ENCODE measurements around the gene FTSJ1. TPM values are rescaled to one million over a fixed set of nuclear protein-coding genes. Genes with fewer than 3 reads are reported as not detected.
A peak's percentile ranks its signal among the peaks of the same experiment; 100 is the strongest.

The FTSJ1 gene
- total RNA-seq, 1 donor from 2014 or later, result 32.2 TPM

DNA sequence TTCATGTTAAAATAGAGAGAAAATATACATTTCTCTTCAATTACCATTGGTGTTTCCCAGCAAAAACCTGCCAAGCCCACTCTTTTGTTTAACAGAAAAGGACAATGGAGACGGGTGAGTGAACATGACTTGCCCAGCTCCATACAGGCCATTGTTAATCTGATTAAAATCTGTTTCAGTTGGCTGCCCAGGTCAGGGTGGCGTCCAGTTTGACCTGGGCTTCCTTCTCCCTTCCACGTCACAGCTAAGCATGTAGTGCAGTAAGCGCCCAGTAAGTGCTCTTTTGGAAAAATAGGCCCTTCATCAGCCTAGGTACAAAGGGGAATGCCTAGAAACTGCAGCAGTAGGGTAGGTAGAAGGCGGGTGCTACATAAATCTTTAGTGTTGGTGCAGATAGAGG, 31.2 kb downstream of the FTSJ1 start:
- peak overlapping the region; percentile 76 for H3K4me3 Mint-ChIP-seq

DNA sequence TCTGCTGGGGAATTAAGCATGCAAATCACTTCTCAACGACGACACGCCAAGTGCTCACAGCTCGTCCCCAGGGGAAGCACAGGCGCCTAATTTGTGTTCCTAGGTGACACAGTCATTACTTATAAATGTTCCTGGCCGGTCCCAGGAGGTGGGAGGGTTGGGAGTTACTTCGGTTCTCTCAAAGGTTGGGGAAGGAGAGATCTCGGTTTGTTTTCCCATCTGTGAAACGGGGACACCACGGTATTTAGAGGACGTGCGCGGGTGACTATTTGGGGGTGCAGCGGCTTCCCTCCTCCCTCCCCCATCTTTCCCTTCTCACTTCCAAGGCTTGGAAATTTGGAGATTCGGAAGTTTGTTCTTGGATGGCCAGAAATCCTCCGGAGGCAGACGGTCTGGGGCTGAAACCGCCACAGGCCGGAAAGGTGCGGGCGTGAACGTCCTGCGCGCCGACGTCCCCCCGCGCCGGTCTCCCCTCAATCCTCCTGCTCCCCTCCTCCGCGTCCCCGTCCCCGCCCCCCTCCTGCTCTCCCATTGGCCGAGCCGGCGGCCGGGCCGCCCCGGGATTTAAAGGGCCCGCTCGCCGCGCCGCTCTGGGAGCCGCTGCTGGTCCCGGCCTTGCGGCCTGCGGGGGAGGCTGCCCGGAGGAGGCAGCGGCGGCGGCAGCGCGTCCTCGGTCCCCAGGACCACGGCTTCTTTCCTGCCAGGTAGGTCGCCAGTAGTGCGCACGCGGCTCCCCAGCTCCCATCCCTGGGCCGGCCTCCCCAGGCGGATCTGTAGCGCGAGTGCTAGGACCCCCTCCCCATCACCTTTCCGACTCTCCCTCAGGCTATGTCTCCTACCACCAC, 32.6 kb downstream of the FTSJ1 start, which contains the start of gene PORCN:
Gene PORCN (plus strand): TSS at position 593 of the 845 bp plus-strand sequence. CDS start 829 bp downstream, outside the sequence.
- H2AFZ ChIP-seq (replicated peaks), result peak within 1 kb of the TSS; percentile 87
- TF ChIP-seq EZH2 (IDR thresholded peaks at IDR 0.05), result no peak
- TF ChIP-seq CTCF (IDR thresholded peaks at IDR 0.05), result no peak
- TF ChIP-seq EZH2phosphoT487 (IDR thresholded peaks at IDR 0.05), result no peak
- peak within 1 kb of the TSS; percentile 58 for H3K9ac ChIP-seq
- Mint-ChIP-seq H3K27ac (no peak within 1 kb of the TSS), H3K36me3 (peaks cover 7% of the 10 kb centered on the region), H3K9me3 (peaks cover 15% of the 10 kb centered on the region), H3K4me3 (peak within 1 kb of the TSS; percentile 92), H3K27me3 (ENCODE audit: insufficient read depth, low read depth) (peaks cover 8% of the 10 kb centered on the region), H3K4me1 (peaks cover 18% of the 10 kb centered on the region)
- H3F3A ChIP-seq (ENCODE audit: low read depth), result no peaks in the 10 kb centered on the region
- peaks cover 3% of the 10 kb centered on the region for H3K4me1 ChIP-seq
- peak within 1 kb of the TSS; percentile 73 for H3K4me3 ChIP-seq
- H3K9me3 ChIP-seq (ENCODE audit: low read depth), result no peaks in the 10 kb centered on the region
- H3K79me2 ChIP-seq (ENCODE audit: low read depth), result no peaks in the 10 kb centered on the region
- H4K20me1 ChIP-seq (ENCODE audit: low read depth), result no peaks in the 10 kb centered on the region
- no peaks in the 10 kb centered on the region for H3K27me3 ChIP-seq
- no peaks in the 10 kb centered on the region for H3K36me3 ChIP-seq
- H3K4me2 ChIP-seq, result peak within 1 kb of the TSS; percentile 81
- peak; percentile 84 for DNase-seq (ENCODE audit: low spot score)
- no peak within 1 kb of the TSS for H3K27ac ChIP-seq

More for the DNA sequence above, 31.2 kb downstream of the FTSJ1 start:
- H3K27me3 ChIP-seq, result no peaks in the 10 kb centered on the region
- no peaks in the 10 kb centered on the region for H3K9me3 ChIP-seq (ENCODE audit: low read depth)
- H3K27ac ChIP-seq, result no peak overlapping the region
- no peak overlapping the region for H3K4me2 ChIP-seq
- H4K20me1 ChIP-seq (ENCODE audit: low read depth), result no peaks in the 10 kb centered on the region
- H3K27ac Mint-ChIP-seq, result no peak overlapping the region
- peak; percentile 36 for DNase-seq (ENCODE audit: low spot score)
- H3K4me3 ChIP-seq, result no peak overlapping the region
- peaks cover 13% of the 10 kb centered on the region for H3K9me3 Mint-ChIP-seq
- H3K4me1 ChIP-seq, result peaks cover 3% of the 10 kb centered on the region
- H3K79me2 ChIP-seq (ENCODE audit: low read depth), result no peaks in the 10 kb centered on the region
- peaks cover 10% of the 10 kb centered on the region for H3K27me3 Mint-ChIP-seq (ENCODE audit: insufficient read depth, low read depth)
- peaks cover 15% of the 10 kb centered on the region for H3K4me1 Mint-ChIP-seq
- no peaks in the 10 kb centered on the region for H3F3A ChIP-seq (ENCODE audit: low read depth)
- peaks cover 5% of the 10 kb centered on the region for H3K36me3 Mint-ChIP-seq
- no peak overlapping the region for H2AFZ ChIP-seq (replicated peaks)
- TF ChIP-seq EZH2 (IDR thresholded peaks at IDR 0.05) (no peak), CTCF (IDR thresholded peaks at IDR 0.05) (no peak), EZH2phosphoT487 (IDR thresholded peaks at IDR 0.05) (no peak)
- H3K36me3 ChIP-seq, result no peaks in the 10 kb centered on the region
- no peak overlapping the region for H3K9ac ChIP-seq

GRCh38 chrX:48509245-48509590, 33.2 kb downstream of the FTSJ1 start:
- Histone ChIP-seq H3K27me3 (no peaks in the 10 kb centered on the region), H3K9me3 (ENCODE audit: low read depth) (no peaks in the 10 kb centered on the region), H3K4me1 (peaks cover 3% of the 10 kb centered on the region), H3K79me2 (ENCODE audit: low read depth) (no peaks in the 10 kb centered on the region), H3K4me2 (peak overlapping the region; percentile 81), H3K27ac (no peak overlapping the region), H3K4me3 (peak overlapping the region; percentile 73), H3K9ac (peak overlapping the region; percentile 20), H4K20me1 (ENCODE audit: low read depth) (no peaks in the 10 kb centered on the region), H2AFZ (replicated peaks) (peak overlapping the region; percentile 87), H3F3A (ENCODE audit: low read depth) (no peaks in the 10 kb centered on the region), H3K36me3 (no peaks in the 10 kb centered on the region)
- H3K4me1 Mint-ChIP-seq, result peaks cover 19% of the 10 kb centered on the region
- DNase-seq (ENCODE audit: low spot score), result peak; percentile 9
- H3K4me3 Mint-ChIP-seq, result peak overlapping the region; percentile 92
- H3K27me3 Mint-ChIP-seq (ENCODE audit: insufficient read depth, low read depth), result peaks cover 8% of the 10 kb centered on the region
- peaks cover 5% of the 10 kb centered on the region for H3K36me3 Mint-ChIP-seq
- H3K9me3 Mint-ChIP-seq, result peaks cover 15% of the 10 kb centered on the region
- no peak for TF ChIP-seq EZH2 (IDR thresholded peaks at IDR 0.05)
- no peak for TF ChIP-seq CTCF (IDR thresholded peaks at IDR 0.05)
- no peak for TF ChIP-seq EZH2phosphoT487 (IDR thresholded peaks at IDR 0.05)
- no peak overlapping the region for H3K27ac Mint-ChIP-seq

Measured in neural progenitor cell (in vitro differentiated cells).